NB4 (cell line): ENCODE results near the gene RNF133.

Experiments used
- MAX ChIP-seq: IDR thresholded peaks from 2 replicates; pipeline ENCODE4 v1.6.1; 2011; ENCODE audit warnings: low read depth, low read length
- POLR2A ChIP-seq: IDR thresholded peaks from 2 replicates; pipeline ENCODE4 v1.6.1; 2011; ENCODE audit warnings: mild to moderate bottlenecking; ENCODE audit not compliant: insufficient read length; ENCODE audit errors: extremely low read depth
- TF ChIP-seq, protein P1 (sequence below): IDR thresholded peaks from one replicate; pipeline ENCODE4 v1.5.1; 2012; ENCODE audit warnings: low read depth, low read length

GRCh38 chr7:122652876-122653275 lies 46.0 kb downstream of the RNF133 start:
- TF ChIP-seq, protein P1, sequence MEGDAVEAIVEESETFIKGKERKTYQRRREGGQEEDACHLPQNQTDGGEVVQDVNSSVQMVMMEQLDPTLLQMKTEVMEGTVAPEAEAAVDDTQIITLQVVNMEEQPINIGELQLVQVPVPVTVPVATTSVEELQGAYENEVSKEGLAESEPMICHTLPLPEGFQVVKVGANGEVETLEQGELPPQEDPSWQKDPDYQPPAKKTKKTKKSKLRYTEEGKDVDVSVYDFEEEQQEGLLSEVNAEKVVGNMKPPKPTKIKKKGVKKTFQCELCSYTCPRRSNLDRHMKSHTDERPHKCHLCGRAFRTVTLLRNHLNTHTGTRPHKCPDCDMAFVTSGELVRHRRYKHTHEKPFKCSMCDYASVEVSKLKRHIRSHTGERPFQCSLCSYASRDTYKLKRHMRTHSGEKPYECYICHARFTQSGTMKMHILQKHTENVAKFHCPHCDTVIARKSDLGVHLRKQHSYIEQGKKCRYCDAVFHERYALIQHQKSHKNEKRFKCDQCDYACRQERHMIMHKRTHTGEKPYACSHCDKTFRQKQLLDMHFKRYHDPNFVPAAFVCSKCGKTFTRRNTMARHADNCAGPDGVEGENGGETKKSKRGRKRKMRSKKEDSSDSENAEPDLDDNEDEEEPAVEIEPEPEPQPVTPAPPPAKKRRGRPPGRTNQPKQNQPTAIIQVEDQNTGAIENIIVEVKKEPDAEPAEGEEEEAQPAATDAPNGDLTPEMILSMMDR: no peak
- TF ChIP-seq POLR2A: no peak
- TF ChIP-seq MAX: no peak
